Measurements from ENCODE around the gene TEDDM1.
"Not testable (repeated sequence)": the region's sequence is repeated elsewhere in the genome, so short reads cannot be mapped to it uniquely, and the experiment has no call there.

Gene TEDDM1

GRCh38 chr1:182379781-182380180 lies 20.7 kb downstream of the TEDDM1 start:
- DNase-seq, result not testable (repeated sequence)

GRCh38 chr1:182376936-182377574 lies 23.4 kb downstream of the TEDDM1 start:
- DNase-seq, result no peak

GRCh38 chr1:182374101-182374834 lies 26.2 kb downstream of the TEDDM1 start:
- no peak for DNase-seq

- no peak for DNase-seq
These were observed 29.9 kb downstream of the TEDDM1 start for GRCh38 chr1:182370532-182370931.

GRCh38 chr1:182368903-182369302 lies 31.6 kb downstream of the TEDDM1 start:
- no peak for DNase-seq

GRCh38 chr1:182368358-182368757 lies 32.1 kb downstream of the TEDDM1 start:
- no peak for DNase-seq

DNA sequence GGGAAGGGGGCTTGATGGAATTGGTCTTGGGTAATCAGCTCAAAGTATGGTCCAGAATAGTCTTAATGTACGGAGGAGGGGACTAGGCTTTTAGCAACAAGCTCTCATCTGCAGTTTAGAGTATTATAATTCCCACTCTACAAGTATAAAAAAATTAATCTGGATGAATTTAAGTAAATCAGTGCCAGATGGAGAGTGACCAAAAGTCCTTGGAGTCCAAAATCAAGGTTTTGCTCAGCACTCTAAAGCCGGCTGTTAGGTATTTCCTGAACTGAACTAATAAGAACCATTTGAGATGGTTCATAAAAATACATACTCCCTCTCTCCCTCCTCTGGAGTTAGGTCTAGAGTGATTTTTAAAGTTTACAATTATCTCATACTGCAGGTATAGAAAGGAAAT lies 32.5 kb downstream of the TEDDM1 start:
- no peak for DNase-seq

DNA sequence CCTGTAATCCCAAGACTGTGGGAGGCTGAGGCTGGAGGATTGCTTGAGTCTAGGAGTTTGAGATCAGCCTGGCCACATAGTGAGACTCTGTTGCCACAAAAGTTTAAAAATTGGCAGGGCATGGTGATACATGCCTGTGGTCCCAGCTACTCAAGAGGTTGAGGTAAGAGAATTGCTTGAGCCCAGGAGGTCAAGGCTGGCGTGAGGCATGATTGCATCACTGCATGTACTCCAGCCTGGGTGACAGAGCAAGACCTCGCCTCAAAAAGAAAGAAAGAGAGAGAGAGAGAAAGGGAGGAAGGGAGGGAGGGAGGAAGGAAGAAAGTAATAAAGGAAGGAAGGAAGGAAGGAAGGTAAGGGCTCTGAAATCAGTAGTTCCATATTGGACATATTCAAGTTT lies 33.9 kb downstream of the TEDDM1 start:
- no peak for DNase-seq

GRCh38 chr1:182359645-182360044 lies 40.8 kb downstream of the TEDDM1 start:
- DNase-seq, result no peak

- DNase-seq, result no peak
These were observed 42.6 kb downstream of the TEDDM1 start for GRCh38 chr1:182357913-182358312.

DNA sequence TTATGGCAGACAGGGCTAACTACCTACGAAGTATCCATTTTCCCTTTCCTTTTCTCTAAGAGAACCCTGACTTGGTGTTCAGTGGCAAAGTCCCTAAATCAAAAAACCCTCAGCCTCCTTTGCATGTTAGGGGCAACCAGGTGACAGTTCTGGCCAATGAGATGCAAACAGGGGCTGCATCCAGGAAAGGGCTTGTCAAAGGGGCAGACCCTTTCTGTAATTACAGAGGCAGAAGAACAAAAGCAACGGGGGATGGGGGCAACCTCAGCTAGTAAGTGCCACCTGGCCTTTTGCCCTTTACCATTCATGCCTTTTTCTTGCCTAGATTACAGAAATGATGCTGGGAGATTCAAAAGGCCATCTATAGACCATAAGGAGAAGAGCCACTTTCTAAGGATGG lies 43.3 kb downstream of the TEDDM1 start:
- DNase-seq, result no peak

- DNase-seq, result no peak
These were observed 44.8 kb downstream of the TEDDM1 start for GRCh38 chr1:182355723-182356098.

GRCh38 chr1:182351790-182352364 lies 48.6 kb downstream of the TEDDM1 start:
- no peak for DNase-seq

DNA sequence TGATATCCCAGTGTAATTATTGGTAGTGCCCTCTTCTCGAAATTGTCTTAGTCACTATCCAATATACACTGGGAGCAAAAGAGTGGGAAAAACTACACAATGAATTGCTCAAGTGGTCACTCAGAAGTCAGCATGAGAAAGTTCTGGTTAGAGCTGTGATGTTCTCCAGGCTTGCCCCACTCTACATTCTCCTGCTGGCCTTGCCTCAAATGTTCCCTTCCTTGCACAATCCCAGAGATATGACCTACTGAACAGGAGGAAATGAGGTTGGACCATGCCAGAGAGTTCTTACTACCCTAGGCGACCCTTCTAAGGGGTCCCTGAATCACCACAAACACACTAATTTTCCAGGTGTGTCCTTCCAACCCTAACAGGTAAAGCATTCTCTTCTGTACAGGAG lies 49.6 kb downstream of the TEDDM1 start:
- DNase-seq, result no peak

GRCh38 chr1:182348961-182349747 lies 51.3 kb downstream of the TEDDM1 start:
- DNase-seq, result no peak
